Loucy (cell line): ENCODE data around the gene ADI1.

Experiments
- EZH2phosphoT487 ChIP-seq: fragments of 200-600 bp; IDR thresholded peaks from 2 replicates; pipeline ENCODE4 v1.6.1; 2018; ENCODE audit warnings: antibody characterized with exemption, mild to moderate bottlenecking, moderate library complexity, borderline replicate concordance
- TF ChIP-seq, protein P1 (sequence below): fragments of 200-600 bp; sonication (generic); conservative IDR thresholded peaks from 2 replicates; pipeline ENCODE4 v1.5.1; 2014; ENCODE audit warnings: mild to moderate bottlenecking, antibody characterized with exemption, low read length

DNA sequence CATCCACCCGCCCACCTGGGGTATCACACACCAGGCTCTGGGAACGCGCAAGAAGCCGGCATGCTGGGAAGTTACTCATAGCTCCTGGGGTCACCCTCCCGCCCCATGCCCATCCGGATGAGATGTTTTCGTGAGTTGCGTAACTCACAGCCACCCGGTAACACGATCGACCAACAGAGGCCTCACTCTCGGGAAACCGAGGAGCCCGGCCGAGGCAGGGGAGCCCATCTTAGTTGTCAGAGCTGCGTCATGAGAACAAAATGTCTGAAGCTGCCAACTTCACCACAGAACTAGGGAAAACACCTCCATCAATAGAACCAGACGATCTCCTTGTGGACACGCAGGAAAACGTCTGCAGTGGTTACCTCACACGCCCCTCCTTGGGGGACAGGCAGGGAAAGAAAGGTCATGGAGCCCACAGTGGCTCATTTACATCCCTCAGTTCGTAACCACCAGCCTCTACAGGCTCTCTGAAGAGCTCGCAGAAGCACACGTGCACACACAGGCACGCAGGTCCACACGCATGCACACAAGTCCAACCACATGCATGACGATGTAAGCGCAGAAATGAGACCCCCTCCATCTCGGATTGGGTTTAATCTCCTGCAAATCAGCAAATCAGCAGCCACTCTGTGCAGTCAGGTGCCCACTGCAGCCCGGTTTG lies 26.2 kb downstream of the ADI1 start:
- TF ChIP-seq, protein P1, sequence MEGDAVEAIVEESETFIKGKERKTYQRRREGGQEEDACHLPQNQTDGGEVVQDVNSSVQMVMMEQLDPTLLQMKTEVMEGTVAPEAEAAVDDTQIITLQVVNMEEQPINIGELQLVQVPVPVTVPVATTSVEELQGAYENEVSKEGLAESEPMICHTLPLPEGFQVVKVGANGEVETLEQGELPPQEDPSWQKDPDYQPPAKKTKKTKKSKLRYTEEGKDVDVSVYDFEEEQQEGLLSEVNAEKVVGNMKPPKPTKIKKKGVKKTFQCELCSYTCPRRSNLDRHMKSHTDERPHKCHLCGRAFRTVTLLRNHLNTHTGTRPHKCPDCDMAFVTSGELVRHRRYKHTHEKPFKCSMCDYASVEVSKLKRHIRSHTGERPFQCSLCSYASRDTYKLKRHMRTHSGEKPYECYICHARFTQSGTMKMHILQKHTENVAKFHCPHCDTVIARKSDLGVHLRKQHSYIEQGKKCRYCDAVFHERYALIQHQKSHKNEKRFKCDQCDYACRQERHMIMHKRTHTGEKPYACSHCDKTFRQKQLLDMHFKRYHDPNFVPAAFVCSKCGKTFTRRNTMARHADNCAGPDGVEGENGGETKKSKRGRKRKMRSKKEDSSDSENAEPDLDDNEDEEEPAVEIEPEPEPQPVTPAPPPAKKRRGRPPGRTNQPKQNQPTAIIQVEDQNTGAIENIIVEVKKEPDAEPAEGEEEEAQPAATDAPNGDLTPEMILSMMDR, result no peak
- TF ChIP-seq EZH2phosphoT487, result no peak
